Measurements from ENCODE around the gene CCDC148. TPM values are rescaled to one million over a fixed set of nuclear protein-coding genes. Genes with fewer than 3 reads are reported as not detected.

Gene CCDC148
- total RNA-seq, 1 donor from 2014 or later: 1.0 TPM

DNA sequence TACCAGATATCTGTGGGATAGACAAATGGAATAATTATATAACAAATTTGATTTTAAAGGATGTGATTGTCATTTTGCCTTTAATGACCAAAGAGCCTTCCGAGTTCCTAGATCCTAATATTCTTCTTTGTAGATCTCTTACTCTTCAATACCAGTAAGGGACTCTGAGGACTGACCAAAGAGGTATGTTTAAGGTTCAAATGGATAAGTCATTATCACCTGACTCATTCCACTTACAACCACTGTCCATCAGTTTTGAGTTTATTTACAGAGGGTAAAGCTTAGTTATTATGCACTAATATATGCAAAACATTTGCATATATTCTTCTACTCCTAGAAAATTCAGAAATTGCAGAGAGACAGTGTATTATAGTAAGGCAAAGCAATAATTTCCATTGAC, 62.7 kb downstream of the CCDC148 start:
- no peak overlapping the region for H3K4me3 ChIP-seq (ENCODE audit: low read depth, low read length)
- no peak for DNase-seq (ENCODE audit: low read depth)
- H3K27me3 ChIP-seq (ENCODE audit: control insufficient read depth, insufficient read depth, low read length): no peaks in the 10 kb centered on the region
- no peaks in the 10 kb centered on the region for H3K36me3 ChIP-seq (ENCODE audit: control insufficient read depth, insufficient read depth, low read length)
- no peak for TF ChIP-seq CTCF (IDR thresholded peaks at IDR 0.05; ENCODE audit: insufficient read depth, low read length, poor library complexity, severe bottlenecking)

DNA sequence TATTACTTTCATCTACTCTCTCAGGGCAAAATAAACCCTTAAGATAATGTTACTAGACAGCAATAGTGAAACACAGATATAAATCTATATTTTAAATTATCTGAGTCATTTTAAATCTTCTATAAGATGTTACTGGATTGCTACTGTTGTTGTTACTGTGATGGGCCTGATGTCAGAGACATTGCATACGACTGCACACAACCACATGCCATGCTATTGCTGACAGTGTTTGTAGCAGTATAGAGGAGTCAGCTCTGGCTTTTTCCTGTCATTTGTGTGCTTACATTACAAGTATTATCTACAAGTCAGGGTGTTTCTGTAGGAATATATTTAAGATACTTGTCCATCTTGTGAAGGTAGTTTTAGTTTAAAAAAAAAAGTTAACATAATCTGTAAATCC, 63.9 kb downstream of the CCDC148 start:
- Histone ChIP-seq H3K27me3 (ENCODE audit: control insufficient read depth, insufficient read depth, low read length) (no peaks in the 10 kb centered on the region), H3K36me3 (ENCODE audit: control insufficient read depth, insufficient read depth, low read length) (no peaks in the 10 kb centered on the region), H3K4me3 (ENCODE audit: low read depth, low read length) (no peak overlapping the region)
- TF ChIP-seq CTCF (IDR thresholded peaks at IDR 0.05; ENCODE audit: insufficient read depth, low read length, poor library complexity, severe bottlenecking): no peak
- no peak for DNase-seq (ENCODE audit: low read depth)

GRCh38 chr2:158391876-158392275, 64.7 kb downstream of the CCDC148 start:
- Histone ChIP-seq H3K4me3 (ENCODE audit: low read depth, low read length) (no peak overlapping the region), H3K27me3 (ENCODE audit: control insufficient read depth, insufficient read depth, low read length) (no peaks in the 10 kb centered on the region), H3K36me3 (ENCODE audit: control insufficient read depth, insufficient read depth, low read length) (no peaks in the 10 kb centered on the region)
- TF ChIP-seq CTCF (IDR thresholded peaks at IDR 0.05; ENCODE audit: insufficient read depth, low read length, poor library complexity, severe bottlenecking): no peak
- no peak for DNase-seq (ENCODE audit: low read depth)

- TF ChIP-seq CTCF (IDR thresholded peaks at IDR 0.05; ENCODE audit: insufficient read depth, low read length, poor library complexity, severe bottlenecking): no peak
- H3K4me3 ChIP-seq (ENCODE audit: low read depth, low read length): no peak overlapping the region
- H3K36me3 ChIP-seq (ENCODE audit: control insufficient read depth, insufficient read depth, low read length): no peaks in the 10 kb centered on the region
- no peaks in the 10 kb centered on the region for H3K27me3 ChIP-seq (ENCODE audit: control insufficient read depth, insufficient read depth, low read length)
- DNase-seq (ENCODE audit: low read depth): no peak
Observed at GRCh38 chr2:158391361-158391760, 65.2 kb downstream of the CCDC148 start.

DNA sequence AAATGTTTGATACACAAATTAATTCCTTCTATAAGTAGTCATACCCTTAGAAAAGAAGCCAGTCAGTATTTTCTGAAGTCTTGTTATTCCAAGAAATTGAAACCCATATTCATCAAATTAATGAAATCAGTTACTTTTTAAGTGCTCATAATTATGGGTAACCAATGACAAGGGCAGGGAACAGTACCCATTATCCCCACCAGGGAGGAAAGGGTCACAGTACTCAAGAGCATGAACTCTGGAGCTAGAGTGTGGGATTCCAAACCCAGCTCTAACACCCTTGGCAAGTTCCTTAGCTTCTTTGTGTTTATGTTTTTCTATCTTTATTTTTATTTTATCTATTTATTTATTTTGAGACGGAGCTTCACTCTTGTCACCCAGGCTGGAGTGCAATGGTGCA, 68.4 kb downstream of the CCDC148 start:
- H3K36me3 ChIP-seq (ENCODE audit: control insufficient read depth, insufficient read depth, low read length): no peaks in the 10 kb centered on the region
- TF ChIP-seq CTCF (IDR thresholded peaks at IDR 0.05; ENCODE audit: insufficient read depth, low read length, poor library complexity, severe bottlenecking): no peak
- no peak for DNase-seq (ENCODE audit: low read depth)
- no peaks in the 10 kb centered on the region for H3K27me3 ChIP-seq (ENCODE audit: control insufficient read depth, insufficient read depth, low read length)
- H3K4me3 ChIP-seq (ENCODE audit: low read depth, low read length): no peak overlapping the region

- DNase-seq (ENCODE audit: low read depth): no peak
- no peaks in the 10 kb centered on the region for H3K36me3 ChIP-seq (ENCODE audit: control insufficient read depth, insufficient read depth, low read length)
- H3K27me3 ChIP-seq (ENCODE audit: control insufficient read depth, insufficient read depth, low read length): no peaks in the 10 kb centered on the region
- no peak overlapping the region for H3K4me3 ChIP-seq (ENCODE audit: low read depth, low read length)
- no peak for TF ChIP-seq CTCF (IDR thresholded peaks at IDR 0.05; ENCODE audit: insufficient read depth, low read length, poor library complexity, severe bottlenecking)
Observed at GRCh38 chr2:158385646-158386045, 70.9 kb downstream of the CCDC148 start.

All from kidney epithelial cell (primary cell).